HG02870 (cell line): ENCODE data around the gene DSCAM.

ENCODE experiments used
- ATAC-seq: cut with Tn5 transposase; IDR thresholded peaks from one replicate; pipeline ENCODE4 v1.9.1; 2021; ENCODE audit warnings: mild to moderate bottlenecking, moderate library complexity; ENCODE audit not compliant: unreplicated experiment

DSCAM gene

GRCh38 chr21:40563900-40564299, 283.1 kb downstream of the DSCAM start:
- no peak for ATAC-seq

GRCh38 chr21:40562242-40563002, 284.5 kb downstream of the DSCAM start:
- no peak for ATAC-seq

GRCh38 chr21:40556442-40556968, 290.5 kb downstream of the DSCAM start:
- no peak for ATAC-seq

GRCh38 chr21:40555021-40555528, 291.9 kb downstream of the DSCAM start:
- ATAC-seq = no peak

- ATAC-seq = no peak
Observed at GRCh38 chr21:40553781-40554180, 293.2 kb downstream of the DSCAM start.

- ATAC-seq = no peak
Observed at GRCh38 chr21:40547906-40548513, 298.9 kb downstream of the DSCAM start.

- ATAC-seq = no peak
Observed at GRCh38 chr21:40546647-40547046, 300.3 kb downstream of the DSCAM start.

GRCh38 chr21:40540216-40540615, 306.7 kb downstream of the DSCAM start:
- ATAC-seq = no peak

GRCh38 chr21:40534886-40535285, 312.1 kb downstream of the DSCAM start:
- no peak for ATAC-seq

GRCh38 chr21:40531431-40532110, 315.4 kb downstream of the DSCAM start:
- no peak for ATAC-seq

GRCh38 chr21:40531016-40531415, 315.9 kb downstream of the DSCAM start:
- no peak for ATAC-seq

GRCh38 chr21:40517646-40518045, 329.3 kb downstream of the DSCAM start:
- no peak for ATAC-seq

- ATAC-seq = no peak
Observed at GRCh38 chr21:40516335-40516734, 330.6 kb downstream of the DSCAM start.

- ATAC-seq = no peak
Observed at GRCh38 chr21:40512590-40512989, 334.4 kb downstream of the DSCAM start.

- no peak for ATAC-seq
Observed at GRCh38 chr21:40507978-40508377, 339.0 kb downstream of the DSCAM start.

GRCh38 chr21:40505681-40506080, 341.3 kb downstream of the DSCAM start:
- no peak for ATAC-seq

GRCh38 chr21:40505244-40505643, 341.7 kb downstream of the DSCAM start:
- ATAC-seq = no peak

GRCh38 chr21:40504825-40505224, 342.1 kb downstream of the DSCAM start:
- no peak for ATAC-seq

- no peak for ATAC-seq
Observed at GRCh38 chr21:40496116-40496515, 350.8 kb downstream of the DSCAM start.

- ATAC-seq = no peak
Observed at GRCh38 chr21:40490408-40490807, 356.6 kb downstream of the DSCAM start.

- ATAC-seq = no peak
Observed at GRCh38 chr21:40489001-40489400, 358.0 kb downstream of the DSCAM start.

GRCh38 chr21:40481764-40482163, 365.2 kb downstream of the DSCAM start:
- ATAC-seq = no peak
